Activated CD4-positive, alpha-beta T cell treated with anti-CD3 and anti-CD28 coated beads, Interleukin-2, amount 10 ng/mL, durations not matched to agents 7 days and 5 days (primary cell): ENCODE data around the gene PNPLA3. TPM values are rescaled to one million over a fixed set of nuclear protein-coding genes. Genes with fewer than 3 reads are reported as not detected.

Experiments
- CTCF ChIA-PET: fragments of 350-600 bp; sonication (Branson Sonifier 250); formaldehyde crosslinking; loops from one replicate; lab custom pipeline; 2021; ENCODE audit warnings: antibody characterized with exemption; lab: Charles Lee
- POLR2A ChIA-PET: fragments of 350-600 bp; sonication (Branson Sonifier 250); formaldehyde crosslinking; loops from one replicate; lab custom pipeline; 2021; ENCODE audit warnings: antibody characterized with exemption; lab: Charles Lee
- DNase-seq: peaks from one replicate; pipeline ENCODE4 v3.0.0-alpha.2; 2020
- H3K27ac Mint-ChIP-seq: one replicate; pipeline ENCODE4 v1.8.0; 2021; ENCODE audit warnings: mild to moderate bottlenecking, moderate library complexity, mixed read lengths
- H3K27me3 Mint-ChIP-seq: one replicate; pipeline ENCODE4 v1.8.0; 2021; ENCODE audit warnings: mixed read lengths
- H3K36me3 Mint-ChIP-seq: one replicate; pipeline ENCODE4 v1.8.0; 2021; ENCODE audit warnings: low read depth, mixed read lengths
- H3K4me1 Mint-ChIP-seq: one replicate; pipeline ENCODE4 v1.8.0; 2021; ENCODE audit warnings: mixed read lengths
- H3K4me3 Mint-ChIP-seq: one replicate; pipeline ENCODE4 v1.8.0; 2021; ENCODE audit warnings: mild to moderate bottlenecking, moderate library complexity, mixed read lengths
- H3K9me3 Mint-ChIP-seq: one replicate; pipeline ENCODE4 v1.8.0; 2021; ENCODE audit warnings: mixed read lengths
- total RNA-seq, 2 experiments: library from RNA; stranded (reverse); gene quantifications; one replicate each; pipeline ENCODE4 v1.2.3, GENCODE V29; 2021

Gene PNPLA3
- total RNA-seq, 2 experiments from 2014 or later = not detected

- Mint-ChIP-seq H3K27ac (no peak overlapping the region), H3K9me3 (no peaks in the 10 kb centered on the region), H3K36me3 (peaks cover 42% of the 10 kb centered on the region), H3K4me3 (no peak overlapping the region), H3K27me3 (no peaks in the 10 kb centered on the region), H3K4me1 (peaks cover 2% of the 10 kb centered on the region)
- no peak for DNase-seq
- POLR2A ChIA-PET = no interaction called here
- CTCF ChIA-PET = interaction anchor here (0.7 kb wide), 1 partner anchor 663 kb away, joined by 3 read pairs; no protein-coding TSS in a partner anchor
Observed at GRCh38 chr22:43964314-43964857, 40.8 kb downstream of the PNPLA3 start.

DNA sequence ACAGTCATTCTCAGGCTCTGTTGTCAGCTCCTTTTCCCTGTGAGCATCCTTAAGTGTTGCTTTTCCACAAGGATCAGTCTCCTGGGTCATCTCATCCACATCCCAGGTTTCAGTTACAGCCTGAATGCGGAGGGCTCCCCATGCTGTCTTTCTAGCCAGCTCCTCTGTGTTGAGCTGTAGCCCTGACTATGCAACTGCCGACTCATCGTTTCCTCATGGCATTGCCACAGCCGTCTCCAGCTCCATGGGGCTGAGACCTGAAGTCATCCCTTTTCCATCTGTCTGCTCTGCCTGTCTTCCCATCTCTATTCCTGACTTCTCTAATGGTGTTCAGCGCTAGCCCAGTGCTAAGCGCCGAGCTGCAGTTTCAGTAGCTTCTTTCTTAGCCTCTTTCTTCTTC is 43.5 kb downstream of the PNPLA3 start:
- CTCF ChIA-PET = interaction anchor here (0.6 to 1.0 kb wide), 3 partner anchors 43 to 517 kb away, joined by 3 read pairs; no protein-coding TSS in a partner anchor
- Mint-ChIP-seq H3K27ac (no peak overlapping the region), H3K4me3 (no peak overlapping the region), H3K9me3 (no peaks in the 10 kb centered on the region), H3K4me1 (no peaks in the 10 kb centered on the region), H3K27me3 (no peaks in the 10 kb centered on the region), H3K36me3 (peaks cover 48% of the 10 kb centered on the region)
- POLR2A ChIA-PET = no interaction called here
- no peak for DNase-seq

DNA sequence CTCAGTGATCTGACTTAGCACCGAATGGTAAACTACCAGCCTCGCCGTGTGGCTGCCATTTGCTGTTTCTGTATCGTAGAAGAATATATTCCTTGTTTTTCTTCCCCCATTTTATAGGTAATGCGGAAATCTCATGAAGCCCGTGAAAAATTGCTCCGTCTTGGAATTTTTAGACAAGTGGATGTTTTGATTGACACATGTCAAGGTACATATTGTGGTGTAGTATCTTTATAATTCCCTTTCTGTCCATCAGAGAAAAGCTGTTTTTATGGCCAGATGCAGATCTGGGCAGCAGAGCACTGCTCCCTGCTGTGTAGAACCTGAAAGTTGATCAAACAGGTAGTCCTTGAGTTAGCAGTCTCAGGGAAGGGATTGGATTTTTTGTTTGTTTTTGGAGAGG is 45.0 kb downstream of the PNPLA3 start:
- no peak for DNase-seq
- Mint-ChIP-seq H3K9me3 (no peaks in the 10 kb centered on the region), H3K27me3 (no peaks in the 10 kb centered on the region), H3K4me3 (no peak overlapping the region), H3K27ac (no peak overlapping the region), H3K4me1 (no peaks in the 10 kb centered on the region), H3K36me3 (peaks cover 53% of the 10 kb centered on the region)
- CTCF ChIA-PET = no interaction called here
- POLR2A ChIA-PET = no interaction called here

DNA sequence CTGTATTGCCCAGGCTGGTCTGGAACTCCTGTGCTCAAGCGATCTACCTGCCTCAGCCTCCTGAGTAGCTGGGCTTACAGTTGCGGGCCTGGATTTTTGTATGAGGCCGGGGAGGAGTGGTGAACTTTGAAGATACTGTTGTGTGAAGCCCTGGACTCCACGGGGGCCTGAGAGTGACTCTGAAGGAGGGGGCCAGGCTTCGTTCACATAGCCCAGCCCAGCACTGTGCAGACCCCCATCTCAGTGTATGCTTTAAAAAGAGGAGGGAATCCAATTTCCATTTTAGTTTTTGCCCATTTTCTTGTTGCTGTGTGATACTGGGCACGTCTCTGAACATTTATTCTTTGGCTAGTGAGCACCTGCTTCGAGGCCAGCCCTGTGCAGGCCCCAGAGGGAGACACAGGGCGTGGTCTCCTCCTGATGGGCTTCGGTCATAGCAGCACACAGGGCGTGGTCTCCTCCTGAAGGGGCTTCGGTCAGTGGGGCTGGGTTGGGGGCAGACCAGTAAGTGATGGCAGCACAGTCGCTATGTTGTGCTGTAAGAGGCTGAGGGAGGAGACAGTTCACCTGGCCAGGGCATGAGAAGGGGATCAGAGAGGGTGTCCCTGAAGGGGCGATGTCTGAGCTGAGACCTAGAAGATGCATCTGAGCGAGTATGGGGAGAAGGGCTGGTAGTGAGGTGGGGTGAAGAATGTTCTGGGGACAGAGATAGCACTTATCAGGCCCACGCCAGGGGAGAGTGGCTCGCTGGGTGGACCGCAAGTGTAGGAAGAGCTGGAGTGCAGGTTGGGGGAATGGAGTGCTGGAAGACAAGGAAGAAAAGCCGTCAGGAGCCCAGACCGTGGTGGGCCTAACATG is 45.6 kb downstream of the PNPLA3 start:
- no peaks in the 10 kb centered on the region for H3K27me3 Mint-ChIP-seq
- no peaks in the 10 kb centered on the region for H3K9me3 Mint-ChIP-seq
- H3K4me1 Mint-ChIP-seq = no peaks in the 10 kb centered on the region
- DNase-seq = no peak
- ChIA-PET CTCF (no interaction called here), POLR2A (no interaction called here)
- no peak overlapping the region for H3K4me3 Mint-ChIP-seq
- H3K36me3 Mint-ChIP-seq = peaks cover 56% of the 10 kb centered on the region
- peak overlapping the region; percentile 15 for H3K27ac Mint-ChIP-seq

DNA sequence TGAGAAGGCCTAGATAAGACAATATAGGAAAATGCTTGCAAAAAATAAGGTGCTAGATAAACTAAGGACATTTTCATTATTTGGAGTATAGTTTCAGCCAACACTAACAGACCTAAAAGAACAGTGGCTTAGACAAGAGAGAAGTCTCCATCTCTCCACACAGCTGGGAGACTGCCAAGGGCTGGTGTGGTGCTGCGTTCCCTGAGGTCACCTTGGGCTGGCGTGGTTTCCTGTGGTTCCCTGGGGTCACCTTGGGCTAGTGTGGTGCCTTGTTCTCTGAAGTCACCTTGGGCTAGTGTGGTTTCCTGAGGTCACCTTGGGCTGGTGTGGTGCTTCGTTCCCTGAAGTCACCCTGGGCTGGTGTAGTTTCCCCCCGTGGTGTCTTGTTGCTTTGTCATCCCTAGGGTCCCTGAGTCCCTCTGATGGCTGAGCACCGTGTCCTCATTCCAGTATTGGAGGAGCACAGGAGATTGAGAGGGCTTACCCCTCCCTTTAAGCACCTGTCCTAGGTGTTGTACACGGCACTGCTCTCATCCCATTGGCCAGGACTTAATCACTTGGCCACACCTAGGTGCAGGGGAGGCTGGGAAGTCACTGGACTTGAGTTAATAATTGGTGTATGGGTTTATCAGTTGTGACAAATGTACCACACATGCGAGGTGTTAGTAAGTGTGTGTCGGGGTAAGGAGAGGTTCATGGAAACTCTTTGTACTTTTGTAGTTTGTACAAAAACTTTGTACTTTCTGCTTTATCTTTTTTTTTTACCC is 46.6 kb downstream of the PNPLA3 start:
- no peak for DNase-seq
- ChIA-PET CTCF (no interaction called here), POLR2A (no interaction called here)
- Mint-ChIP-seq H3K36me3 (peaks cover 52% of the 10 kb centered on the region), H3K9me3 (no peaks in the 10 kb centered on the region), H3K27ac (peak overlapping the region; percentile 15), H3K4me1 (no peaks in the 10 kb centered on the region), H3K4me3 (no peak overlapping the region), H3K27me3 (no peaks in the 10 kb centered on the region)

DNA sequence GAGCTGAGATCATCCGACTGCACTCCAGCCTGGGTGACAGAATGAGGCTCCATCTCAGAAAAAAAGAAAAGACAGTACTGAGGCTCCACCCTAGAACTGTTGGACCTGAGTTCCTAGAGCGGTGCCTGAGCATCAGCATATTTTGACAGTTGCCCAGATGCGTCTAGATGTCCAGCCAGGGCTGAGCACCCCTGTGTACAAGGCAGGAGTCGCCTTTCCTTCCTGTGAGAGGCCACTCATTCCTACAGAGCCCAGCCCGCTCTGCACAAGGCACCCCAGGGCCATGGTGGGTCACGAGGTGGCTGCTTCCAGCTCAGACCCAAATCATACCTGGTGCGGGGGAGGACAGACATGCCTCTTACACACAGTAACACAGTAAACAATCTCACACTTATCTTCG is 47.5 kb downstream of the PNPLA3 start:
- POLR2A ChIA-PET = no interaction called here
- CTCF ChIA-PET = no interaction called here
- no peaks in the 10 kb centered on the region for H3K9me3 Mint-ChIP-seq
- H3K4me1 Mint-ChIP-seq = no peaks in the 10 kb centered on the region
- no peaks in the 10 kb centered on the region for H3K27me3 Mint-ChIP-seq
- no peak overlapping the region for H3K4me3 Mint-ChIP-seq
- H3K36me3 Mint-ChIP-seq = peaks cover 50% of the 10 kb centered on the region
- no peak overlapping the region for H3K27ac Mint-ChIP-seq
- DNase-seq = no peak

GRCh38 chr22:43972931-43973462 is 49.4 kb downstream of the PNPLA3 start:
- H3K4me1 Mint-ChIP-seq = no peaks in the 10 kb centered on the region
- H3K4me3 Mint-ChIP-seq = no peak overlapping the region
- no peak overlapping the region for H3K27ac Mint-ChIP-seq
- ChIA-PET POLR2A (no interaction called here), CTCF (no interaction called here)
- no peaks in the 10 kb centered on the region for H3K27me3 Mint-ChIP-seq
- DNase-seq = no peak
- H3K36me3 Mint-ChIP-seq = peaks cover 41% of the 10 kb centered on the region
- no peaks in the 10 kb centered on the region for H3K9me3 Mint-ChIP-seq

DNA sequence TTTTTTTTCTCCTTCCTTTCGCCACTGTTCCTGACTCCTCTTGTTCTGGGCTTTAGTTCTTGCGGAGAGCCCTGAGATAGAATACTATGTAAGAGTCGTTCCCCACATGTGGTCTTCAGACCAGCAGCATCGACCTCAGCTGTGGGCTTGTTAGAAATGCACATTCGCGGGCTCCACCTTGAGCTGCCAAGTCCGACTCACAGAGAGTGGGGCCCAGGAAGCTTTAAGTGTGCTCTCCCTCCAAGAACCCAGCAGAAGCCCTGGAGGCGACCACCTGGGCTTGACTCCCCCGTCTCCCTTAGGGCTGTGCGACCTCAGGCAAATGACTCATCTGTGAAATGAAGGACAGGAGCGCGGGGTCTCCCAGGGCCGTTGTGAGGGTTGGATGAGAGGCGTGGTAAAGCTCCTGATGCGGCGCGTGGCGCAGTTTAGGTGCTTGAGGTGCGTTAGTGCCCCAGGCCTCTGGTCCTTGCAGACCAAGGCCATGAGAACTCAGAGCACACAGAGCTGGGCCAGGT is 50.5 kb downstream of the PNPLA3 start:
- no peaks in the 10 kb centered on the region for H3K27me3 Mint-ChIP-seq
- POLR2A ChIA-PET = no interaction called here
- no peaks in the 10 kb centered on the region for H3K4me1 Mint-ChIP-seq
- H3K4me3 Mint-ChIP-seq = no peak overlapping the region
- H3K9me3 Mint-ChIP-seq = no peaks in the 10 kb centered on the region
- CTCF ChIA-PET = no interaction called here
- no peak for DNase-seq
- H3K36me3 Mint-ChIP-seq = peaks cover 37% of the 10 kb centered on the region
- no peak overlapping the region for H3K27ac Mint-ChIP-seq

DNA sequence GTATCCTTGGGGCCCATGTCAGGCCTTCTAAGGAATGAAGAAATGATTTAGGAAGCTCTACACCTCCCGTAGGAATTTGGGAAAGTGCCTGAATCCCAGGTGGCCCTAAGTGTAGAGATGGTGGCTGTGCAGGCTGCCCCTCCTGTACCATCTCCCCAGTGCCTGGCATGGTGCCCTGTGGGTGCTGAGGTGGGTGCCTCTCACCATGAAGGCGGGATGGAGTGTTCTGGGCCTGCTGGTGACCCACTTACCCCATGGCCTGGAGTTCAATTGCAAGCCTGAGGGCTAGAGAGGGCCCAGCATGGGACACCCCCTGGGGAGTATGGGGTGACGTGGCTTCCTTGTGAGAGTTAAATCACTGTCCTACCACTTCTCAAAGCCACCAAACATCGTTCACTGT is 51.4 kb downstream of the PNPLA3 start:
- ChIA-PET CTCF (interaction anchor here (1.3 kb wide), 1 partner anchor 110 kb away, joined by 4 read pairs; no protein-coding TSS in a partner anchor), POLR2A (no interaction called here)
- Mint-ChIP-seq H3K9me3 (no peaks in the 10 kb centered on the region), H3K36me3 (peaks cover 38% of the 10 kb centered on the region), H3K4me3 (no peak overlapping the region), H3K4me1 (no peaks in the 10 kb centered on the region), H3K27ac (no peak overlapping the region), H3K27me3 (no peaks in the 10 kb centered on the region)
- DNase-seq = no peak

DNA sequence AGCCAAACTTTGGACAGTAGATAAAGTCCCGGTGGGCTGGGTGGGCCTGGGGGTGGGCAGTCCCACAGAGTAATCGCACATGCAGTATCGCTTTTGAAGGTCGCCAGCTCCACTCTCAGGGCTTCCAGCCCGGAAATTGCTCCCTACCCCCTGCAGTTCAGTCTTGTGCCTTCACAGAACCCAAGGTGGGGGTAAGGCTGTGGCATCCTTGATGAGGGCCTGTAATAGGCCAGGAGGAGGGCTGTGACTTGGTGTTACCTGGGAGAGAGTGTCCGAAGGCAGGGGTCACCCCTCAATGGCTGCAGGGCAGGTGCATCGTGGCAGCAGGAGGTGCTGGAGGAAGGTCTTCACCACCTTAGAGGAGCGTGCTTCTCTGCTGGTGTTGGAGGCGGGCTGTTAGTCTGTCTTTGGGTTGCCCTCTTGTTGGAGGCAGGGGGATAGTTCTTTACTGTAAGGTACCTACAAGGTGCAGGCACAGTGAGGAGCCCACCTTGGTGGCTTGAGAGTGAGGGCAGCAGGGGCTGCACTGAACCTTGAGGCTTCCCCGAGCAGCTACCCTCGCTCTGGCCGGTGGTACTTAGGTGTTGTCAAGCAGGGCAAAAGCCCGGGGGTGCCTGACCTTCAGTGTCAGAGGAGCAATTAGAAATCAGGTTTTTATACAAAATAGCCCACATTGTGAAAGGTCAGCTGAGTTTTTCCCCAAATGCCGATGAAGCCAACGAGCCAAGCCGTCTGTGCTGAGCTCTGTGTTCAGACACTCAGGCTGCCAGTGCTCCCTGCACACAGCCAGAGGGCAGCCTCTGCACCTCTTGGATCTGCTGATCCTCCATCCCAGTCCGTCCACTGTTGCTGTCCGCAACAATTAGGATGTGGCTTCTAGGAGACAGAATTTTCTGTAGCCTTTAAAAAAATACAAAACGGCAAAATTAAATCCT is 53.5 kb downstream of the PNPLA3 start:
- ChIA-PET CTCF (interaction anchor here (0.6 to 1.1 kb wide), 2 partner anchors 12 to 31 kb away, joined by 3 read pairs; no protein-coding TSS in a partner anchor), POLR2A (interaction anchor here (0.7 kb wide), 1 partner anchor 619 kb away, joined by 3 read pairs; no protein-coding TSS in a partner anchor)
- Mint-ChIP-seq H3K36me3 (peaks cover 46% of the 10 kb centered on the region), H3K27ac (no peak overlapping the region), H3K9me3 (no peaks in the 10 kb centered on the region), H3K4me1 (no peaks in the 10 kb centered on the region), H3K27me3 (no peaks in the 10 kb centered on the region), H3K4me3 (no peak overlapping the region)
- DNase-seq = no peak

- ChIA-PET CTCF (interaction anchor here (0.6 kb wide), 1 partner anchor 26 kb away, joined by 6 read pairs; no protein-coding TSS in a partner anchor), POLR2A (no interaction called here)
- no peaks in the 10 kb centered on the region for H3K27me3 Mint-ChIP-seq
- H3K4me1 Mint-ChIP-seq = no peaks in the 10 kb centered on the region
- DNase-seq = no peak
- H3K36me3 Mint-ChIP-seq = peaks cover 39% of the 10 kb centered on the region
- H3K27ac Mint-ChIP-seq = no peak overlapping the region
- no peak overlapping the region for H3K4me3 Mint-ChIP-seq
- H3K9me3 Mint-ChIP-seq = no peaks in the 10 kb centered on the region
Observed at GRCh38 chr22:43978558-43978957, 55.0 kb downstream of the PNPLA3 start.

- Mint-ChIP-seq H3K36me3 (peaks cover 38% of the 10 kb centered on the region), H3K4me3 (no peak overlapping the region), H3K27me3 (no peaks in the 10 kb centered on the region), H3K4me1 (no peaks in the 10 kb centered on the region), H3K27ac (no peak overlapping the region), H3K9me3 (no peaks in the 10 kb centered on the region)
- ChIA-PET POLR2A (no interaction called here), CTCF (no interaction called here)
- no peak for DNase-seq
Observed at GRCh38 chr22:43980579-43980978, 57.0 kb downstream of the PNPLA3 start.
